Measurements from ENCODE around the gene UFM1. TPM values are rescaled to one million over a fixed set of nuclear protein-coding genes. Genes with fewer than 3 reads are reported as not detected.

UFM1 gene
- total and polyA plus RNA-seq, 2 of the 13 experiments (the other 11 are each of a cell fraction or from before 2014, with no cell fraction given), result 42.6 to 47.0 TPM

- no peak for TF ChIP-seq MLXIP (CRISPR knock-in tag; IDR thresholded peaks at IDR 0.05; ENCODE audit: borderline replicate concordance)
- no peak for TF ChIP-seq HHEX (CRISPR knock-in tag; IDR thresholded peaks at IDR 0.05)
- TF ChIP-seq ZNF768 (CRISPR knock-in tag; IDR thresholded peaks at IDR 0.05), result no peak
- no peak for TF ChIP-seq ZNF430 (CRISPR knock-in tag; IDR thresholded peaks at IDR 0.05)
- TF ChIP-seq ZFX (CRISPR knock-in tag; IDR thresholded peaks at IDR 0.05; ENCODE audit: low read depth), result no peak
- no peak for TF ChIP-seq ZNF724P (CRISPR knock-in tag; IDR thresholded peaks at IDR 0.05; ENCODE audit: borderline replicate concordance)
- no peak for TF ChIP-seq SMAD1 (CRISPR knock-in tag; IDR thresholded peaks at IDR 0.05; ENCODE audit: borderline replicate concordance, low read depth)
- TF ChIP-seq TOE1 (CRISPR knock-in tag; IDR thresholded peaks at IDR 0.05), result no peak
- TF ChIP-seq ZNF280D (CRISPR knock-in tag; IDR thresholded peaks at IDR 0.05), result no peak
- TF ChIP-seq ZMYM4 (CRISPR knock-in tag; IDR thresholded peaks at IDR 0.05), result no peak
Measured at GRCh38 chr13:38340624-38341023, 9.0 kb upstream of the UFM1 start (continued).

Data from HepG2 (cell line).